DND-41 (cell line): ENCODE measurements around the gene IQGAP2.

Experiments used
- CTCF ChIP-seq: IDR thresholded peaks from 2 replicates; pipeline ENCODE4 v1.5.1; 2012; ENCODE audit warnings: borderline replicate concordance, low read length, moderate library complexity, mild to moderate bottlenecking; ENCODE audit not compliant: poor library complexity, severe bottlenecking; ENCODE audit errors: extremely low read depth
- EZH2 ChIP-seq: IDR thresholded peaks from 3 replicates; pipeline ENCODE4 v1.6.1; 2012; ENCODE audit warnings: borderline replicate concordance, low read depth, mild to moderate bottlenecking, moderate library complexity, low read length, inconsistent platforms; ENCODE audit not compliant: severe bottlenecking

- no peak for TF ChIP-seq CTCF
- no peak for TF ChIP-seq EZH2
These were observed 278.2 kb downstream of the IQGAP2 start for GRCh38 chr5:76681287-76681686.
